Measurements from ENCODE around the gene PDLIM4. TPM values are rescaled to one million over a fixed set of nuclear protein-coding genes. Genes with fewer than 3 reads are reported as not detected.
A peak's percentile ranks its signal among the peaks of the same experiment; 100 is the strongest.

Gene PDLIM4
- total and polyA plus RNA-seq, 2 experiments from 2014 or later: 84.4 to 156 TPM

GRCh38 chr5:132289097-132289496, 31.6 kb downstream of the PDLIM4 start:
- Histone ChIP-seq H4K20me1 (ENCODE audit: insufficient read depth) (no peaks in the 10 kb centered on the region), H3K27me3 (replicated peaks; ENCODE audit: insufficient read depth) (no peaks in the 10 kb centered on the region), H3F3A (ENCODE audit: insufficient read depth) (peaks cover 12% of the 10 kb centered on the region), H3K79me2 (ENCODE audit: insufficient read depth) (no peaks in the 10 kb centered on the region), H3K9me2 (ENCODE audit: insufficient read depth) (no peaks in the 10 kb centered on the region), H3K36me3 (ENCODE audit: low read depth) (no peaks in the 10 kb centered on the region), H3K4me3 (no peak overlapping the region), H3K4me1 (ENCODE audit: insufficient read depth) (0 out of 2 replicates have a peak, but pooled peaks cover 5% of the 10 kb centered on the region), H3K9me3 (ENCODE audit: low read depth) (no peaks in the 10 kb centered on the region), H2AFZ (no peak overlapping the region), H3K4me2 (ENCODE audit: unreplicated experiment) (no peak overlapping the region), H3K9ac (no peak overlapping the region), H3K27ac (no peak overlapping the region)
- TF ChIP-seq EZH2phosphoT487 (IDR thresholded peaks at IDR 0.05; ENCODE audit: insufficient read depth, low read depth) (no peak), EZH2 (IDR thresholded peaks at IDR 0.05; ENCODE audit: insufficient read depth, poor library complexity, severe bottlenecking) (no peak)
- in situ Hi-C loops (cut with MboI): no loop called here
- DNase-seq: peak; percentile 29
- 48 to 60% methylated on average over 3 of the region's 3 CpGs for WGBS, 2 experiments (ENCODE audit: low coverage in 1 of 2, low lambda C conversion rate in 2 of 2, missing lambda C conversion rate in 2 of 2)

GRCh38 chr5:132291026-132291425, 33.5 kb downstream of the PDLIM4 start:
- no peak overlapping the region for H3K27ac ChIP-seq
- H3F3A ChIP-seq (ENCODE audit: insufficient read depth): peaks cover 12% of the 10 kb centered on the region
- no peak overlapping the region for H3K4me3 ChIP-seq
- H3K36me3 ChIP-seq (ENCODE audit: low read depth): no peaks in the 10 kb centered on the region
- no peak for DNase-seq
- no peak overlapping the region for H2AFZ ChIP-seq
- H4K20me1 ChIP-seq (ENCODE audit: insufficient read depth): no peaks in the 10 kb centered on the region
- TF ChIP-seq EZH2 (IDR thresholded peaks at IDR 0.05; ENCODE audit: insufficient read depth, poor library complexity, severe bottlenecking): no peak
- no peak for TF ChIP-seq EZH2phosphoT487 (IDR thresholded peaks at IDR 0.05; ENCODE audit: insufficient read depth, low read depth)
- no peaks in the 10 kb centered on the region for H3K9me2 ChIP-seq (ENCODE audit: insufficient read depth)
- in situ Hi-C loops (cut with MboI): no loop called here
- H3K4me2 ChIP-seq (ENCODE audit: unreplicated experiment): no peak overlapping the region
- H3K27me3 ChIP-seq (replicated peaks; ENCODE audit: insufficient read depth): no peaks in the 10 kb centered on the region
- peaks cover 9% of the 10 kb centered on the region; the same call in 1 of the 2 replicates for H3K4me1 ChIP-seq (ENCODE audit: insufficient read depth)
- WGBS, 2 experiments (ENCODE audit: low coverage in 1 of 2, low lambda C conversion rate in 2 of 2, missing lambda C conversion rate in 2 of 2): 91 to 97% methylated on average over 2 of the region's 2 CpGs
- no peak overlapping the region for H3K9ac ChIP-seq
- peaks cover 9% of the 10 kb centered on the region for H3K79me2 ChIP-seq (ENCODE audit: insufficient read depth)
- no peaks in the 10 kb centered on the region for H3K9me3 ChIP-seq (ENCODE audit: low read depth)

GRCh38 chr5:132293066-132293991, 35.8 kb downstream of the PDLIM4 start:
- Histone ChIP-seq H3K4me1 (ENCODE audit: insufficient read depth) (peaks cover 11% of the 10 kb centered on the region; the same call in 1 of the 2 replicates), H3K9ac (peak overlapping the region; percentile 98), H4K20me1 (ENCODE audit: insufficient read depth) (no peaks in the 10 kb centered on the region), H3K27me3 (replicated peaks; ENCODE audit: insufficient read depth) (no peaks in the 10 kb centered on the region), H3K9me2 (ENCODE audit: insufficient read depth) (no peaks in the 10 kb centered on the region), H3K4me2 (ENCODE audit: unreplicated experiment) (peak overlapping the region; percentile 86), H3K27ac (peak overlapping the region; percentile 99), H2AFZ (peak overlapping the region; percentile 92), H3K79me2 (ENCODE audit: insufficient read depth) (peaks cover 32% of the 10 kb centered on the region), H3K36me3 (ENCODE audit: low read depth) (no peaks in the 10 kb centered on the region), H3K9me3 (ENCODE audit: low read depth) (no peaks in the 10 kb centered on the region), H3K4me3 (peak overlapping the region; percentile 84), H3F3A (ENCODE audit: insufficient read depth) (peaks cover 12% of the 10 kb centered on the region)
- 3% methylated on average over 30 to 48 of the region's 50 CpGs for WGBS, 2 experiments (ENCODE audit: low coverage in 1 of 2, low lambda C conversion rate in 2 of 2, missing lambda C conversion rate in 2 of 2)
- in situ Hi-C loops (cut with MboI): no loop called here
- TF ChIP-seq EZH2 (IDR thresholded peaks at IDR 0.05; ENCODE audit: insufficient read depth, poor library complexity, severe bottlenecking): no peak
- TF ChIP-seq EZH2phosphoT487 (IDR thresholded peaks at IDR 0.05; ENCODE audit: insufficient read depth, low read depth): no peak
- peak; percentile 95 for DNase-seq

- in situ Hi-C loops (cut with MboI): no loop called here
- Histone ChIP-seq H3K4me1 (ENCODE audit: insufficient read depth) (peaks cover 11% of the 10 kb centered on the region; the same call in 1 of the 2 replicates), H3K9me2 (ENCODE audit: insufficient read depth) (no peaks in the 10 kb centered on the region), H3K9me3 (ENCODE audit: low read depth) (no peaks in the 10 kb centered on the region), H3K4me2 (ENCODE audit: unreplicated experiment) (peak within 1 kb of the TSS; percentile 86), H2AFZ (peak within 1 kb of the TSS; percentile 92), H3K9ac (peak within 1 kb of the TSS; percentile 98), H3K27me3 (replicated peaks; ENCODE audit: insufficient read depth) (no peaks in the 10 kb centered on the region), H4K20me1 (ENCODE audit: insufficient read depth) (no peaks in the 10 kb centered on the region), H3K27ac (peak within 1 kb of the TSS; percentile 99), H3K79me2 (ENCODE audit: insufficient read depth) (peaks cover 40% of the 10 kb centered on the region), H3K36me3 (ENCODE audit: low read depth) (no peaks in the 10 kb centered on the region), H3F3A (ENCODE audit: insufficient read depth) (peaks cover 12% of the 10 kb centered on the region), H3K4me3 (peak within 1 kb of the TSS; percentile 84)
- peak; percentile 97 for DNase-seq
- TF ChIP-seq EZH2 (IDR thresholded peaks at IDR 0.05; ENCODE audit: insufficient read depth, poor library complexity, severe bottlenecking) (no peak), EZH2phosphoT487 (IDR thresholded peaks at IDR 0.05; ENCODE audit: insufficient read depth, low read depth) (no peak)
- WGBS, 2 experiments (ENCODE audit: low coverage in 1 of 2, low lambda C conversion rate in 2 of 2, missing lambda C conversion rate in 2 of 2): 1% methylated on average over 41 to 44 of the region's 63 CpGs
Measured at GRCh38 chr5:132293992-132294727, 36.7 kb downstream of the PDLIM4 start, which contains the start of gene SLC22A4. TSS of gene SLC22A4 (plus strand) at chr5:132294394. CDS start at chr5:132294617, 223 bp downstream.

All from GM23248 (cell line).